Measurements from ENCODE around the gene CHST11.

- TF ChIP-seq CTCF (optimal IDR thresholded peaks at IDR 0.05 in 1 of 3, IDR thresholded peaks at IDR 0.05 in 1 of 3, conservative IDR thresholded peaks at IDR 0.05 in 1 of 3; ENCODE audit: extremely low read depth in 1 of 3, insufficient read depth in 2 of 3, low read length in 3 of 3) (no peak), EZH2 (IDR thresholded peaks at IDR 0.05; ENCODE audit: low read length) (no peak)
Observed at GRCh38 chr12:104657726-104658484, 201.2 kb downstream of the CHST11 start.
